Testis (tissue), 2 donors: ENCODE results near the gene RNF144B.

Experiments used
- CTCF ChIP-seq, 3 experiments: fragments of 450-650 bp in 2 of 3; fragments of 200-600 bp in 1 of 3; sonication (generic) in 1 of 3; IDR thresholded peaks; one replicate each; pipeline ENCODE4 v1.5.1; 2016 to 2019; ENCODE audit warnings: antibody characterized with exemption in 3 of 3, mild to moderate bottlenecking in 2 of 3, moderate library complexity in 1 of 3
- POLR2A ChIP-seq: fragments of 450-650 bp; IDR thresholded peaks from one replicate; pipeline ENCODE4 v1.6.1; 2017; ENCODE audit warnings: antibody characterized with exemption, mild to moderate bottlenecking, moderate library complexity

- TF ChIP-seq CTCF (IDR thresholded peaks at IDR 0.05) (no peak), POLR2A (no peak)
These were observed 28.1 kb downstream of the RNF144B start for GRCh38 chr6:18415207-18415606.
